Measurements from ENCODE around the gene SPC24.

SPC24 gene

GRCh38 chr19:11155373-11156120, at the start of gene SPC24:
SPC24 (minus strand) TSS chr19:11155782; CDS start chr19:11155776, 6 bp downstream.
- DNase-seq, result peak; percentile 84

GRCh38 chr19:11204943-11205349, 49.4 kb upstream of the SPC24 start:
- DNase-seq, result no peak

GRCh38 chr19:11204076-11204602, 48.6 kb upstream of the SPC24 start:
- no peak for DNase-seq

GRCh38 chr19:11203194-11204075, 47.9 kb upstream of the SPC24 start:
- DNase-seq, result peak; percentile 46

- no peak for DNase-seq
Observed at GRCh38 chr19:11202488-11203193, 47.1 kb upstream of the SPC24 start.

- DNase-seq, result no peak
Observed at GRCh38 chr19:11201791-11202190, 46.2 kb upstream of the SPC24 start.

GRCh38 chr19:11200931-11201330, 45.3 kb upstream of the SPC24 start:
- no peak for DNase-seq

- no peak for DNase-seq
Observed at GRCh38 chr19:11200015-11200574, 44.5 kb upstream of the SPC24 start.

- no peak for DNase-seq
Observed at GRCh38 chr19:11199517-11199916, 43.9 kb upstream of the SPC24 start.

- no peak for DNase-seq
Observed at GRCh38 chr19:11198769-11199424, 43.3 kb upstream of the SPC24 start.

- no peak for DNase-seq
Observed at GRCh38 chr19:11198175-11198534, 42.6 kb upstream of the SPC24 start.

GRCh38 chr19:11197291-11198174, 42.0 kb upstream of the SPC24 start, which contains the start of gene KANK2:
KANK2 (minus strand) TSS chr19:11197545; CDS start chr19:11194511, 3,034 bp downstream.
- DNase-seq, result peak; percentile 68

- DNase-seq, result no peak
Observed at GRCh38 chr19:11196406-11197287, 41.1 kb upstream of the SPC24 start.

GRCh38 chr19:11195681-11196080, 40.1 kb upstream of the SPC24 start:
- no peak for DNase-seq

- DNase-seq, result no peak
Observed at GRCh38 chr19:11194656-11195558, 39.3 kb upstream of the SPC24 start.

- no peak for DNase-seq
Observed at GRCh38 chr19:11194173-11194572, 38.6 kb upstream of the SPC24 start.

- no peak for DNase-seq
Observed at GRCh38 chr19:11192957-11193939, 37.7 kb upstream of the SPC24 start.

GRCh38 chr19:11191934-11192333, 36.4 kb upstream of the SPC24 start:
- DNase-seq, result no peak
